Stimulated activated CD4-positive, alpha-beta T cell treated with anti-CD3 and anti-CD28 coated beads, Interleukin-1b, Interleukin-23, amount 100 ng/mL, for 24 hours (primary cell): ENCODE results near the gene GNA12.
"Not testable (repeated sequence)": the region's sequence is repeated elsewhere in the genome, so short reads cannot be mapped to it uniquely, and the experiment has no call there.

Source experiments
- DNase-seq, 4 experiments: peaks; one replicate each; pipeline ENCODE4 v3.0.0-alpha.2; 2020; ENCODE audit warnings: low read depth in 4 of 4, low spot score in 1 of 4

Gene GNA12

DNA sequence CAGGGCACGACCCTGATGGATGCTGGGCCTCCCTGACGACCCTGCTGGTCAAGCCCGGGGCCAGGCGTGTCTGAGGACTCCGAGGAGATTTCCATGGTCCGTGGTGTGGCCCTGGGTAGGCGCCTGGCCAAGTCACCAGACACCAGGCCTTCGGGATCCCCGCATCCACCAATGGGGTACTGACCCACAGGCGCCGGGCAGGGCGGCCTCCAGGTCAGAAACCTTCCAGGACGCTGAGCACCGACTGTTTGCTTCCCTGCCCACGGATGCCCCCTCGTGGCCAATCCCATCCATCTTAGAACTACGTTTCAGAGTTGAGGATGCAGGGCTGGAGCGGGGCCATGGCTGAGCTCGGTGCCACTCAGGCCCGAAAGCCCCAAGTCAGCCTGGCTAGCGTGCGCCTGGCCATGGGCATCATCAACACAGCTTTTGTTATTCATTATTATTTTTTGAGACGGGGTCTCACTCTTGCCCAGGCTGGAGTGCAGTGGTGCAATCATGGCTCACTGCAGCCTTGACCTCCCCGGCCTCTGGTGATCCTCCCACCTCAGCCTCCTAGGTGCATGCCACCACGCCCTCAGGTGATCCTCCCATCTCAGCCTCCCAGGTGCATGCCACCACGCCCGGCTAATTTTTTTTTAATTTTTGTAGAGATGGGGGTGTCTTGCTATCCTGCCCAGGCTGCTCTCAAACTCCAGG is 163.2 kb downstream of the GNA12 start:
- peak; percentile 11 to 42 (median 32) for DNase-seq

DNA sequence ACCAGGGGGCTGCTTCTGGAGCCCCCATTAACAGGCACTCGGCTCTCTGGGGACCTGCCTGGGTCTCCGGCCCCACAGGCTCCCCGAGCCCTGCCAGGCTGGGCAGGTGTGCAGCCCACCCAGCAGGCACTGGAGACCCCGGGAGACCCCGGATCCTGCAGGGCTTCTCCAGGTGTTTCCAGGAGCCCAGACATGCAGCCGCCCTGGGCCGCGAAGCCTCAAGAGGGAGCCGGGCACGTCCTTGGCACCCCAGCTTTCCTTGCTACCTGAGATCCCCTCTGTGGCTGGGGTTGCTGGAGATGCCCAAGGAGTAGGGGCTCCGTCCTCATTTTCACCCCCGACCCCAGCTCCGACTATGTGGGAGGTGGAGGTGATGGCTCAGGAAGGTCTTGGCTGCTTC is 163.9 kb downstream of the GNA12 start:
- DNase-seq: no peak

DNA sequence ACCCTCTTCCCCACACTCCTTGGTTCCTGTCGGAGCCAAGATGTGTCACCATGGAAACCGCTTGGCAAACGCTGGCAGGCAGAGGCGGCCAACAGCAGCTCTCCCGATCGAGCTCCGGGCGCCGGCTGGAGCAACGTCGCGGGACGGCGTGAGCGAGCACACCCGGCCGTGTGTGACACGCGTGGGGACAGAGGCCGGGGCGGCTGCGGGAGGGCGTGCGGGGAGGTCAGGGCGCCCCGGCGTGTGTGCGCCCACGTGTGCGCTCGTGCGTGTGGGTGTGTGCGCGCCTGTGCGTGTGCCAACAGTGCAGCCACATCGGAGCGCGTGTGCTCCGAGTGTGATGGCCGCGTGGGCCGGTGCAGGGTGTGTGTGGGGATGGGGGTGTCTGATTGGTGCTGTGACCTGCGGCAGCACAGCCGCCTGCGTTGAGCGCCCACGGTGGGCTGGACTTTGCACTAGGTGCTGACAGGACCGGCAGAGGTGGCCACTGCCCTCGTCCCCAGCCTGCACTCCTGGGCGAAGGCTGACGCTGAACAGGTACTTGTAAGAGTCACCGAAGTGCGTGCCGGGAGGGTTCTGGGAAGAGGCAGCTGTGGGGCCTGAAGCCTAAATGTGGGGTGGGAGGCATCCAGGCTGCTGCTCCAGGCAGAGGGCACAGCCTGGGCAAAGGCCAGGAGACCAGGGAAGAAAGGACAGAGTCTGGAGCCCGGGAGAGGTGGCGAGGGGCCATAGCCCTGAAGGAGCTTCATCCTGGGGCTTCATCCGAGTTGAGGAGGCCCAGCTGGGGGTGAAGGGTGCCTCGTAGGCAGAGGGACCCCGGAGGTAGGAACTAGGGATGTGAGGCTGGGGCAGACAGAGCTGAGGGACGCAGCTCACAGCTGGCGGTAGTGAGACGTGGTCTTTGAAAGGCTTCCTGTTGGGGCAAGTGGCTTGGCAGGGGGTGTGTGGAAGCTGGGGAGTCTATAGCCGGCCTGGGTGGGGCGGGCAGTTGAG is 164.7 kb downstream of the GNA12 start:
- DNase-seq: not testable (repeated sequence)

DNA sequence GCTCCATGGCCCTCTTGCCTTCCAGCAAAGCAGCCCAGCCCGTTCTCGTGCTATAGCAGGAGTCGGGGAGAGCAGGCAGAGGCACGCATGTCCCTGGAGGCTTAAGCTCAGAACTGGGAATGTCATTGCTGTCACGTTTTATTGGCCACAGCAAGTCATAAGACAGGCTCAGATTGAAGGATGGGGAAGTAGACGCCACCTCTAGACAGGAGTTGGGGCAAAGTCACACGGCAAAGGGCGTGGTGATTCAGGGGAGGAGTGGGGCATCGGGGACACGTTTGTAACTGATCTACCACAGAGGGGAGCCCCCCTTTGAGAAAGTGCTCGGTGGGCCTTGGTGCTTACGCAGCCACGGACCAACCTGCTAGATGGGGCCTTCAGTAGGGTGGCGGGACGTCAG is 165.7 kb downstream of the GNA12 start:
- not testable (repeated sequence) for DNase-seq
